Measurements from ENCODE around the gene STRBP. TPM values are rescaled to one million over a fixed set of nuclear protein-coding genes. Genes with fewer than 3 reads are reported as not detected.

Gene STRBP
- total RNA-seq, 1 experiment from 2014 or later, result 74.0 TPM

DNA sequence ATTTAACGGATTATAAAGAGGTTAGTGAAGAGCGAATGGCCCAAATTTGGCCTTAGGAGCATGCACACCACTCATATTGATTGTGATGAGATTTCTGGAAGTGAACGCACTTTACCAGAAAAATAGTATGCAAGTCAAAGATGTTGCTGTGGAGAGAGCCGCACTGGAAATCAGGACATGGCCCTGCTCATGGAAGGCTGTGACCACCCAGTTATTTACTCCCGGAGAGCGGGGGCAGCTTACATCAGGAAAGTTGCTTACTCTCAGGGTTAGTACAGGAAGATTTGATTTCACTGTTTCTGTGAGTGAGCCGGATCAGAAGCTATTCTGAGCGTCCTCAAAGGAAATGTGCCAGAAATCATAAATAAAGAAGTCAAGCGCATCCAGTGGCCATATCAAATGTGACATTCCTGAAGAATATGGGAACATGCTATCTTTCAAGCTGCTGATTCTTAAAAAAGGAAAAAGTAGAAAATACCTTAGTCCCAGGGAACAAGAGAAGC, 42.9 kb upstream of the STRBP start:
- no peak overlapping the region for H3K27ac Mint-ChIP-seq
- no peak overlapping the region for H2BK15ac ChIP-seq (ENCODE audit: low read depth, low read length)
- TF ChIP-seq, protein P1, sequence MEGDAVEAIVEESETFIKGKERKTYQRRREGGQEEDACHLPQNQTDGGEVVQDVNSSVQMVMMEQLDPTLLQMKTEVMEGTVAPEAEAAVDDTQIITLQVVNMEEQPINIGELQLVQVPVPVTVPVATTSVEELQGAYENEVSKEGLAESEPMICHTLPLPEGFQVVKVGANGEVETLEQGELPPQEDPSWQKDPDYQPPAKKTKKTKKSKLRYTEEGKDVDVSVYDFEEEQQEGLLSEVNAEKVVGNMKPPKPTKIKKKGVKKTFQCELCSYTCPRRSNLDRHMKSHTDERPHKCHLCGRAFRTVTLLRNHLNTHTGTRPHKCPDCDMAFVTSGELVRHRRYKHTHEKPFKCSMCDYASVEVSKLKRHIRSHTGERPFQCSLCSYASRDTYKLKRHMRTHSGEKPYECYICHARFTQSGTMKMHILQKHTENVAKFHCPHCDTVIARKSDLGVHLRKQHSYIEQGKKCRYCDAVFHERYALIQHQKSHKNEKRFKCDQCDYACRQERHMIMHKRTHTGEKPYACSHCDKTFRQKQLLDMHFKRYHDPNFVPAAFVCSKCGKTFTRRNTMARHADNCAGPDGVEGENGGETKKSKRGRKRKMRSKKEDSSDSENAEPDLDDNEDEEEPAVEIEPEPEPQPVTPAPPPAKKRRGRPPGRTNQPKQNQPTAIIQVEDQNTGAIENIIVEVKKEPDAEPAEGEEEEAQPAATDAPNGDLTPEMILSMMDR (conservative IDR thresholded peaks at IDR 0.05), result no peak
- WGBS (ENCODE audit: extremely low coverage, insufficient read length, low lambda C conversion rate), result no CpG with 5 or more reads among the region's 9 CpGs
- H3K36me3 Mint-ChIP-seq (ENCODE audit: insufficient read depth in 1 of 3, low read depth in 3 of 3), result no peaks in the 10 kb centered on the region
- no peaks in the 10 kb centered on the region for H3K27me3 ChIP-seq (ENCODE audit: insufficient read depth, low read length)
- no peak overlapping the region for H4K91ac ChIP-seq (ENCODE audit: insufficient read length, low read depth, low read length)
- H3K9me3 Mint-ChIP-seq, result no peaks in the 10 kb centered on the region
- H3K4me1 Mint-ChIP-seq, result peaks cover 2 to 7% of the 10 kb centered on the region in 2 experiments; a peak in 2 of 4 replicates
- no peak overlapping the region for H3K4ac ChIP-seq (ENCODE audit: low read depth, low read length)
- peaks cover 2% of the 10 kb centered on the region; the same call in 1 of the 2 replicates for H3K27me3 Mint-ChIP-seq (ENCODE audit: low read depth)
- no peak overlapping the region for H3K4me2 ChIP-seq (ENCODE audit: insufficient read depth, insufficient read length, low read length)
- H2BK20ac ChIP-seq (ENCODE audit: low read depth, low read length, poor library complexity, severe bottlenecking), result no peak overlapping the region
- H3K9me3 ChIP-seq (ENCODE audit: control insufficient read depth, low read depth, low read length), result no peaks in the 10 kb centered on the region
- no peak overlapping the region for H4K5ac ChIP-seq (ENCODE audit: insufficient read length, low read depth, low read length)
- no peak overlapping the region for H4K8ac ChIP-seq (replicated peaks; ENCODE audit: insufficient read length, low read depth, low read length)
- no peak overlapping the region for H2AK5ac ChIP-seq (ENCODE audit: insufficient read length, low read length)
- no peaks in the 10 kb centered on the region for H3K4me1 ChIP-seq (ENCODE audit: insufficient read depth, low read length)
- no peak overlapping the region for H2BK5ac ChIP-seq (ENCODE audit: insufficient read length, low read length)
- H3K18ac ChIP-seq (ENCODE audit: insufficient read length, low read depth, low read length), result no peak overlapping the region
- H2BK12ac ChIP-seq (ENCODE audit: insufficient read length, low read depth, low read length), result no peak overlapping the region
- H3K56ac ChIP-seq (ENCODE audit: insufficient read length, low read depth, low read length), result no peak overlapping the region
- H3K23ac ChIP-seq (ENCODE audit: insufficient read length, low read depth, low read length), result no peak overlapping the region
- H2AFZ ChIP-seq (ENCODE audit: low read length), result no peak overlapping the region
- H3K4me3 Mint-ChIP-seq, result no peak overlapping the region
- no peak for DNase-seq
- no peak overlapping the region for H3K14ac ChIP-seq (ENCODE audit: insufficient read depth, low read length)
- H3K79me1 ChIP-seq (ENCODE audit: insufficient read depth, low read depth, low read length, poor library complexity, severe bottlenecking), result no peaks in the 10 kb centered on the region
- H3K27ac ChIP-seq (ENCODE audit: insufficient read length, low read depth, low read length), result no peak overlapping the region
- no peaks in the 10 kb centered on the region for H4K20me1 ChIP-seq (ENCODE audit: control insufficient read depth, insufficient read depth, insufficient read length)
- H3K79me2 ChIP-seq (ENCODE audit: insufficient read depth, low read length), result no peaks in the 10 kb centered on the region
- no peak overlapping the region for H3K9ac ChIP-seq (ENCODE audit: extremely low read depth, insufficient read length, low read length)
- no peak overlapping the region for H2BK120ac ChIP-seq (ENCODE audit: low read depth, low read length, poor library complexity, severe bottlenecking)
- no peaks in the 10 kb centered on the region for H3K23me2 ChIP-seq (ENCODE audit: insufficient read length, low read depth, low read length, poor library complexity, severe bottlenecking)
- H3T11ph ChIP-seq (ENCODE audit: low read length), result no peak overlapping the region
